Glutamatergic neuron (in vitro differentiated cells): ENCODE measurements around the gene RAPGEF3. TPM values are rescaled to one million over a fixed set of nuclear protein-coding genes. Genes with fewer than 3 reads are reported as not detected.

Source experiments
- DNase-seq: peaks from one replicate; pipeline ENCODE4 v3.0.0; 2022
- H3K27ac Mint-ChIP-seq: one replicate; pipeline ENCODE4 v1.8.0; 2020; ENCODE audit warnings: mild to moderate bottlenecking, mixed read lengths, inconsistent platforms; ENCODE audit not compliant: unreplicated experiment
- H3K27me3 Mint-ChIP-seq: one replicate; pipeline ENCODE4 v1.8.0; 2020; ENCODE audit warnings: mild to moderate bottlenecking, moderate library complexity, mixed read lengths, inconsistent platforms; ENCODE audit not compliant: unreplicated experiment
- H3K36me3 Mint-ChIP-seq: one replicate; pipeline ENCODE4 v1.8.0; 2020; ENCODE audit warnings: mild to moderate bottlenecking, mixed read lengths, inconsistent platforms; ENCODE audit not compliant: unreplicated experiment
- H3K4me1 Mint-ChIP-seq: one replicate; pipeline ENCODE4 v1.8.0; 2020; ENCODE audit warnings: mild to moderate bottlenecking, low read depth, mixed read lengths, inconsistent platforms; ENCODE audit not compliant: unreplicated experiment
- H3K4me3 Mint-ChIP-seq: one replicate; pipeline ENCODE4 v1.8.0; 2020; ENCODE audit warnings: mild to moderate bottlenecking, mixed read lengths, inconsistent platforms; ENCODE audit not compliant: unreplicated experiment
- H3K9me3 Mint-ChIP-seq: one replicate; pipeline ENCODE4 v1.8.0; 2020; ENCODE audit warnings: mild to moderate bottlenecking, moderate library complexity, mixed read lengths, inconsistent platforms; ENCODE audit not compliant: unreplicated experiment
- total RNA-seq: library from RNA; stranded (reverse); fragmentation: NEBNext Ultra II Directional; extraction: Animal tissue kit (Norgen Biotek cat#: 25700); gene quantifications from one replicate; pipeline ENCODE4 v1.2.1, GENCODE V29; 2021; ENCODE audit not compliant: unreplicated experiment
- TF ChIP-seq, protein P1 (sequence below): fragments of 200-600 bp; sonication (generic); IDR thresholded peaks from one replicate; pipeline ENCODE4 v1.5.0; 2021; ENCODE audit not compliant: partially characterized antibody, unreplicated experiment

Gene RAPGEF3
- total RNA-seq, 1 donor from 2014 or later = 0.81 TPM

DNA sequence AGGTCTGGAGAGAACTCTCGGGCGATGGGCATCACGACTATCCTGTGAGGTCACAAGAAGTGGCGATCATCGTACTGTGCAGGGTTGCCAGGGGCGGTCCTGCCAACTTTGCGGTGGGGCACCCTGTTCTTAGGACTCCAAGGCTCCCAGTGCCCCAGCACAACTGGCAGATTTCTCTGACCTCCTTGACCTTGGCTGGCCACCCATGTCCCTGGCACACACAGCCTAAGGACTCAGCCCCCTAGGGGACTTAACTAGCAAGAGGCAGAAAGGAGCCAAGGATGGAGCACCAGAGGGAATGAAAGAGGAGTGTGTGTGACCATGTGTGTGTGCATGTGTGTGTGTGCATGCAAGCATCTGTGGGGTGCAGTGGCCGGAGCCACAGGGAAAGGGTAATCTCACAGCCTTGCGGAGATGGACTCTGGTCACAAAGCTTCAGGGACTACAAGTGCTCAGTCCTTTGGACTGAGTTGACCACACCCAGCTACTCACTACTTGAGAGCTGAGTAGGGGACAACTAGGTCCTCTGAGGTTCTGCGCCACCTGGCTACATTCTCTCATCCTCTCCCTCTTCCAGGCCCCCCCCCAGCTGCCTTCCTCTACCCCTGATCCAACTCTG is 28.1 kb upstream of the RAPGEF3 start:
- TF ChIP-seq, protein P1, sequence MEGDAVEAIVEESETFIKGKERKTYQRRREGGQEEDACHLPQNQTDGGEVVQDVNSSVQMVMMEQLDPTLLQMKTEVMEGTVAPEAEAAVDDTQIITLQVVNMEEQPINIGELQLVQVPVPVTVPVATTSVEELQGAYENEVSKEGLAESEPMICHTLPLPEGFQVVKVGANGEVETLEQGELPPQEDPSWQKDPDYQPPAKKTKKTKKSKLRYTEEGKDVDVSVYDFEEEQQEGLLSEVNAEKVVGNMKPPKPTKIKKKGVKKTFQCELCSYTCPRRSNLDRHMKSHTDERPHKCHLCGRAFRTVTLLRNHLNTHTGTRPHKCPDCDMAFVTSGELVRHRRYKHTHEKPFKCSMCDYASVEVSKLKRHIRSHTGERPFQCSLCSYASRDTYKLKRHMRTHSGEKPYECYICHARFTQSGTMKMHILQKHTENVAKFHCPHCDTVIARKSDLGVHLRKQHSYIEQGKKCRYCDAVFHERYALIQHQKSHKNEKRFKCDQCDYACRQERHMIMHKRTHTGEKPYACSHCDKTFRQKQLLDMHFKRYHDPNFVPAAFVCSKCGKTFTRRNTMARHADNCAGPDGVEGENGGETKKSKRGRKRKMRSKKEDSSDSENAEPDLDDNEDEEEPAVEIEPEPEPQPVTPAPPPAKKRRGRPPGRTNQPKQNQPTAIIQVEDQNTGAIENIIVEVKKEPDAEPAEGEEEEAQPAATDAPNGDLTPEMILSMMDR = no peak
- DNase-seq = no peak
- Mint-ChIP-seq H3K4me3 (no peak overlapping the region), H3K36me3 (no peaks in the 10 kb centered on the region), H3K9me3 (no peaks in the 10 kb centered on the region), H3K27ac (no peak overlapping the region), H3K4me1 (peaks cover 2% of the 10 kb centered on the region), H3K27me3 (peaks cover 3% of the 10 kb centered on the region)

DNA sequence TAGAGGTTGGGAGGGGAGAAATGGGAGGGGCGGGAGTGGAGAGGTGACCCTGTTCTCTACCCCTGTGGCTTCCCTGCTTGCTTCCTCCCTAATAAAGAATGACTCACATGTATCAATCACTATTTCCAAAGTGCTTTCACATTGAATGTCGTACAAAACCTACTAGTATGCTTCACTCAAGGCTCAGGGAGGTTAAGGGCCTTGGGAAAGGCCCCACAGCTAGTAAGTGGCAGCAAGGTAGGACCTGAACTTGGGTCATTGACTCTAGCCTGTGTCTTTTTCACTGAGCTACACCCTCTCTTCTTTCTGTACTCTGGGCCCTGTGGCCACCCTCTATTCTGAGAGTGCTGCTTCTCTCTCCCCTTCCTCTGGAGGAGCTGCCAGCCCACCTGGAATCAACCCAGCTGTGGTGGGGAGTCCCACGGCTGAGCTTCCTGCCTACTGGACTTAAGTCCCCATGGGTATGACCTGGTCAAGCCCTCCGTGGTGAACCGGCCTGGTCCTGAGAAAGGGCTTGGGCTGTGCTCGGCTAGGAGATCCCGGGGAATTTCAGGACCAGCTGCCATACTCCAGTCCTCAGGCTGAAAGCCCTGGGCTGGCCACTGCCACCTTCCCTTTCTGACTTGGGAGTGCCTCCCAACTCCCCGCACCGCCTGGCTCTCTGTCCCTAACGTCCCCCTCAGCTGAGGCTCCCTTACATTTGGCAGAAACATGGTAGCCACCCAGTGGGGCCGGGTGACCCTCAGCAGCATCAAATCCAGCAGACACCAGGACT is 27.4 kb upstream of the RAPGEF3 start:
- Mint-ChIP-seq H3K9me3 (peaks cover 4% of the 10 kb centered on the region), H3K36me3 (no peaks in the 10 kb centered on the region), H3K4me1 (peaks cover 2% of the 10 kb centered on the region), H3K27ac (no peak overlapping the region), H3K4me3 (no peak overlapping the region), H3K27me3 (peaks cover 5% of the 10 kb centered on the region)
- TF ChIP-seq, protein P1 = no peak
- DNase-seq = no peak

DNA sequence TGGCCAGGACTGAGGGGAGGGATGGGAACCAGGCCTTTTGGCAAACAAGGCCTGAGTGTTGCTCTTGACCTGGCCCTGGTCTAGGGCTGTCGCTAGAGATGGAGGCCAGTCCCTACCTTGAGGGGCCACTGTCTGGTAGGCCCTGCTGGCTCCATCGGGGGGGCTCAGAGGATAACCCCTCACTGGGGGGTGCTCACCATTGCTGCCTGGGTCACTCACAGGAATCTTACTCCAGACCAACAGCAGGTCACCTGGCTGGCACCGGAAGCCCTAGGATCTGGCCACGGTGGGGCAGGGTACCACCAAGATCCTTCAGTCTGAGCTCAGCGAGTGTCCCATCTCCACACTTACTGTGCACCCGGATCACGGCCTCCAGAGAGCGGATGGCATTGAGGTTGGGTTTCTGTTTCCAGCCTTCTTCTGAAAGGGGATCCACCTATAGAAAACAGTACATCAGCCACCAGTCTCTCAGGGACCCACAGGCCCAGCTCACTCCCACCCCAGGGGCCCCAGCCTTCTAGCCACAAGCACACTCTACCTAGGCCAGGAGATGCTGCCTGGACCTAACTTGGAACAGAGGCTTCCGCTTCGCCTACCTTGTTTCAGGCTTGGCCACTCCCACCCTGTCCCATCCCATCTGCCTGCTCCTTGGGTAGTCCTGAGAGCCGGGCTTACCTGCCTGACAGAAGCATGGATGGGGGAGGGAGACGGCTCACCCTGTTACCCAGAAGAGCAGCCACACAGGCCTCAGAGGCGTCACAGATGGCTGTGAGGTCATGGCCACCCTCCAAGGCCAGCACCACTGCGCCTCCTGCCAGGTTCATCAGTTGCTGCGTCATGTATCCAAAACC is 26.6 kb upstream of the RAPGEF3 start:
- Mint-ChIP-seq H3K27ac (no peak overlapping the region), H3K9me3 (peaks cover 6% of the 10 kb centered on the region), H3K27me3 (peaks cover 5% of the 10 kb centered on the region), H3K4me3 (no peak overlapping the region), H3K4me1 (peaks cover 2% of the 10 kb centered on the region), H3K36me3 (no peaks in the 10 kb centered on the region)
- DNase-seq = no peak
- TF ChIP-seq, protein P1 = no peak

DNA sequence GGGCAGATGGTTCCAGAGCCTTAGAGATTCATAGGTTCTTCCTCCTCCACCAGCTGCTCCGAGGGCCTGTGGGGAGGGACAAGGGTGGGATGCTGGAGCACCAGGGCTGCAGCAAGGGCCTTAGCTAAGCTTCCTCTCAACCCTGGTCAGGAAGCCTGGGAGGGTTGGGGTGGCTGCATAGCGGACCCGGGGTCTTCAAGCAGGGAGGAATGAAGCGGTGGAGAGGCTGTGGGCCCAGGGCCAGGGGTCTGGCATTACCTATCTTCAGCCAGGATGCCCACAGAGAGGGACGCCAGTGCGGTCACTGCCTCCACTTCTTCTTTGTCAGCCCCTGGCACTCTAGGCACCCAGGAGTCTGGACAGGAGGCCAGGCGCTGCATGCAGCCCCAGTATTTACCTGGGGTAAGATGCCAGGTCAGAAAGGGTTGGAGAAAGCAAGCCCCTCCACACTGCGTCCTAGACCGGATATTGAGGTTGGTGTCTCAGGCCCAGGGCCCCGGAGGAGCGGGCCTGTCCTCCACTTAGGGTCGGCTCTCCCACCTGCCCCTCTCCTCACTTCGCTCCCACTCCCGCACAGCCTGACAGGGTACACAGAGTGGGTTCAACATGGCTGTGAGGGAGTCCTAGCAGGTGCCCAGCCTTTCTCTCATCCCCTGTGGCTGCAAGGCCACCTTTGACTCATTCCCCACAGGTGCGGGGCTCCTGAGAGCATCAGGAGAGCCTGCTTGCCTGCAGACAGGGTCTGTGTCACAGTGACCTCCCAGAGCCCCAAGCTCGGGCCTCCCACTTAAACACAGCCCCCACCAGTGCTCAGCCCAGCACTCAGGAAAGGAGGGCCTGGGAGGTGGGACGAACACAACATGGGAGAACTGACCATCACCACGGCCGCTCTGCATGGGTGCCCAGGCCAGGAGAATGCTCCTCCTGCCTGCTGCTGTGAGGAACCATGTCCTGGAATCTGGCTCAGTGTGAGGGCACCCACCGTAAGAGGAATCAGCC is 25.4 kb upstream of the RAPGEF3 start:
- DNase-seq = no peak
- H3K9me3 Mint-ChIP-seq = peaks cover 8% of the 10 kb centered on the region
- H3K27me3 Mint-ChIP-seq = peaks cover 5% of the 10 kb centered on the region
- peaks cover 3% of the 10 kb centered on the region for H3K4me1 Mint-ChIP-seq
- no peak overlapping the region for H3K4me3 Mint-ChIP-seq
- TF ChIP-seq, protein P1 = no peak
- no peak overlapping the region for H3K27ac Mint-ChIP-seq
- no peaks in the 10 kb centered on the region for H3K36me3 Mint-ChIP-seq
